AG08395 (cell line): ENCODE measurements around the gene TEX53.

Source experiments
- DNase-seq: peaks from one replicate; pipeline ENCODE4 v3.0.0; 2012; ENCODE audit warnings: mixed read lengths, low spot score

The TEX53 gene

DNA sequence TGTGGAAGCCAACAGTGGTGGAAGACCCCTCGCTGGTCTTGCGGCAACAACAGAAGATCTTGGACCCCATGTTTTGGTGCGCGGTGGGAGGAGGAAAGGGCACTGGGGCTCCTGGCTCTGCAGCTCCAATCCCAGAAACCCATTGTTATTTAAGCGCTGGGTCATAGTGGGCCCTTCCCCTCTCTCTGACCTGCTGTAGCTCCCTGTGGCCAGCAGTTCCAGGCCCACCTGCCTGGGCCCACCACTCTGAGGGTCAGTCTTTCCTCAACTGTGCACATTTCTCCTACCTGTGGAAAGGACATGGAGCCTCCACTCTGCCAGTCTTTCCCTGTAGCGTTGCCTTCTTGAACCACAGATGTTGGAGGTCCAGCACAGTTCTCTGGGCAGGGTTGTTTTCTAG lies at the start of gene TEX53:
Gene TEX53 (minus strand): TSS at position 101 of the 400 bp plus-strand sequence. CDS start 31 bp downstream, at position 70.
- DNase-seq = no peak

DNA sequence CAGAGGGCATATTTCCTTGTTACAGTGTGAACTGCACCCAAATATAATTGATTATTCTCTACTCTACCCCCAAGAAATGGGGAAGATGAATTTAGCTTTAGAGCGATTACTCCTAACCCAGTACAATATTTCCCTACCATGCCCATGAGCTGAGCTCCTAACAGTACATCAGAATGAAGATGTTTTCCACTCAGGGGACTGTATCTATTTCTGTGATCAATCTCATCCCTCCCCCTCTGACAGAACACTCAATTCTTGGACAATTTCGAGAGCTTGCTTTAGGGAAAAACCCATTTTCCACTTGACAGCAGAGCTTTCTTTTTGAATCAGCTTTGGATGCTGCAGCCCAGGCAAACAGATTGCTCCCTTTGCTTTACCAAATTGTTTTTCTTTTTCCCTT lies 49.1 kb upstream of the TEX53 start:
- no peak for DNase-seq

- no peak for DNase-seq
Measured at GRCh38 chr9:114701988-114702387, 44.4 kb upstream of the TEX53 start.

- DNase-seq = no peak
Measured at GRCh38 chr9:114697951-114698351, 40.3 kb upstream of the TEX53 start.

DNA sequence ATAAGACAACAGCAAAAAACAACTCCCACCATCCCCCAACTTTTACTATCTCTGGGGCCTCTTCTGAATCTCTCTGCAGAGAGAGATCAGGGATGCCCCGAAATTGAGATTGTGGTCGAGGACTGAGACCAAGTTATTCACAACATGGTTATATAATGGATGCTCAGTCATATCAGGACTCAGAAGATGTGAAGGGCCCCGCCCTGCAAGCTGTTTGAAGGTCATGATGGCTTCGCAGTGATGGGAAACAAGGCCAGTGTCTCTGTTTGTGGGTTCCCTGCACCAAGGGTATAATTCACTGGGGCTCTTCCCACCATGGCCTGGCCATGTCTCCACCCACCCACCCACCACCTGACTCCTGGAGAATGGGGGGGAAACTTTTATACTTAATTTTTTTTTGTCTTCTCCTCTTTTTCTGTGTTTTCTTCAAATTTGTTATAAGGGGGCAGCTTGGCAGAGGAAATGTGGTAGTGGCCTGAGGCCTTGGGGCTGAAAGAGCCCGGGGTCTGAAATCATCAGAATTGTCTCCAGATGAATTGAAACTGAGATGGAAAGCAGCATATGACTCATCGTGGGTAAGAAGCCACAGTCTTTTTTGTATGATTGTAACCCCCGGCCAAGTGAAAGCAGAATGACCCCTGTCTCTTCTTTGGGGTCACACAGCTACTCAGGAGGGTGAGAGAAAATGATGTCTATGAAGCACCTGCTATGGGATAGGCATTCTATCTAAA lies 39.4 kb upstream of the TEX53 start:
- peak; percentile 37 for DNase-seq

DNA sequence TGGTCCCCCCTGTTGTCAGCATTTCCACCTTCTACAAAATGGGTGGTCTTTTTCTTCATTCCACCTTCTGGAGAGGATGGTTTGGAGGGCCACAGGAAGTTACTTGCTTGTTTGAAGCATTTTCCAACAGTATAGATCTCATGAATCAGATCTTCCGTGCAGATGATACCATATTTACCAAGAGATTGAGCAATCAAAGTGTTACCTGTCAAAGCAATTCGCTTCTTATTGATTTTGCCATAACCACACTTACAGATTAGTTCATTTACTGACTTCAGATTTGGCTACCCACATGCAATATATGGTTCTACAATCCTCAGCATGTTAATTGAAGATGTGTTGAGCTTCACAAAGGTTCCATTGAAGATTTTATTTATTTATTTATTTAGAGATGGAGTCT lies 38.3 kb upstream of the TEX53 start:
- no peak for DNase-seq

DNA sequence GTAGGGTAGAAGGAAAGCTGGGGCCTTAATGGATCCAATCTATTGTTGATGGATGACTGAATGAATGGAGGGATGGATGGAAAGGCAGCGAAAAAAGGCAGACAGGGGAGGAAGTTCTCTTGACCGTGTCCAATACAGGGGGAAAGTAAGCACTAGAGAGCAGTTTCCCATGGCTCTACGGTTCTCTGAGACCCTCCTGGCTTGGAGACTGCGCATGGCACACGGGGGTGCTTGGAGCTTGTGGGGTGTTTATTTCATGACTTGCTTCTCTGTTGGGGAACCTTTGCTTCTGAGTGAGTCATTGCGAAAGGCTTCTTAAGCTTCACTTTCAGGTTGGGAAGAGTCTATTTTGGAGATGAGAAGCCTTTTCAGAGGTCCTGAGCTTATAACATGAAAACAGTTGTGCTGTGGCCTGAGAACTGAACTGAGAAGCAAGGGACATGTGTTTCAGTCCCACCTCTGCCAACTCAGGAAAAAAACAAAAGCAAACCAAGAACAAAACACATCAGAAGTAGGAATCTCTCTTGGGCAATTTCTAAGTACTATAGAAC lies 37.2 kb upstream of the TEX53 start:
- DNase-seq = peak; percentile 7

- peak; percentile 76 for DNase-seq
Measured at GRCh38 chr9:114694146-114694545, 36.5 kb upstream of the TEX53 start.

GRCh38 chr9:114693248-114693855 lies 35.7 kb upstream of the TEX53 start:
- no peak for DNase-seq

GRCh38 chr9:114691956-114692295 lies 34.3 kb upstream of the TEX53 start:
- no peak for DNase-seq

DNA sequence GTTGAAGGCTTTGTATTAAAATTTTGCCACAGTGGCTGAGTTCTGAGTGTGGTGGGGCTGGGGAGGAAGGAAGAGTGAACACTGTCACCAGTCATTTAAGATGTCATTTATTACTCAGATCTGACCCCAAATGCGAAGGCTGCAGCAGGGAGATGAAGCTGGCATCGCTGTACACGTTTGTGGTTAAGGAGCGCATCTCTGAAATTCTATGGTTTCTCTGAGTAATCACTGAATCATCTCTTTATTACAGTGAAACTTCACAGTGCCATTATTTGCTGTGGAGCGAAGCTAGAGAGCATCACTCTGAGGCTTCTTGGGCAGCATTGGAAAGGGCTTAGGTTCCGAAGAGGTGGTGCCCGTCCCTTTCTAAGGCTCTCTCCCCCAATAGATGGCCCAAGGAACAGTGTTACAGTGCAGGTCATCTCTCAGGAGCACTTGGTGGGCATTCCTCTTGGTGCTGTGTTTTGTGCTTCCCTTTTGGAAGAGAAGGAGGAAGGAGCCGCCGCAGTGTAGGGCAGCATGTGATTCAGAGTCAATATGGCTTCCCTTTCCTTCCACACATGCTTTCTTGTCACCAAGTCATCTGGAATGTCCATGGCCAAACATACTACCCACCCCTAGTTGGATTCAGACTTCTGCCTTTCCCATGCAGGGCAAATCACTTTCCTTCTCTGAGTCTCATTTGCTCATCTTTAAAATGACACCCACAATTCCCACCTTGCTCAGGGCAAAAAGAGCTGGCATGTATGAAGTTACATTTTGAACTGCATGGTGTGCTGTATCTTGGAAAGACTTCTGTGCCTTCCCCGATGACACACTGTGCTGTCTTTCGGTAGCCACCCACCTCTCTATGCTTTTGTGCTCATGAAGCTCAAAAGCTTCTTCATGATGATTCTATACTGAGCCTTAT lies 33.7 kb upstream of the TEX53 start:
- peak; percentile 91 for DNase-seq

DNA sequence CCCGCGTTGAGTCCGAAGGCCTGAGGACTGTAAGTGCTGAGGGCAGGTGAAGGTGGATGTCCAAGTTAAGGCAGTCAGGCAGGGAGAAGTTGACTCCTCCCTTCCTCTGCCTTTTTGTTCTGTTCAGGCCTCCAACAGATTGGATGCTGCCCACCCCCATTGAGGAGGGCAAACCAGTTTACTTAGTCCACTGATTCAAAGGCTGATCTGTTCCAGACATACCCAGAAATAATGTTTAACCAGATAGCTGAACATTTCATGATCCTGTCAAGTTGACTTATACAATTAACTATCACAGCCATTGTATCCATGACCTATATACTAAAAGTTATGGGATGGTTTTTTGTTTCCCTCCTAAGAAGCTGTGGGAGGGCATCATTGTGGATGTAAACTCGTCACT lies 32.7 kb upstream of the TEX53 start:
- DNase-seq = no peak

DNA sequence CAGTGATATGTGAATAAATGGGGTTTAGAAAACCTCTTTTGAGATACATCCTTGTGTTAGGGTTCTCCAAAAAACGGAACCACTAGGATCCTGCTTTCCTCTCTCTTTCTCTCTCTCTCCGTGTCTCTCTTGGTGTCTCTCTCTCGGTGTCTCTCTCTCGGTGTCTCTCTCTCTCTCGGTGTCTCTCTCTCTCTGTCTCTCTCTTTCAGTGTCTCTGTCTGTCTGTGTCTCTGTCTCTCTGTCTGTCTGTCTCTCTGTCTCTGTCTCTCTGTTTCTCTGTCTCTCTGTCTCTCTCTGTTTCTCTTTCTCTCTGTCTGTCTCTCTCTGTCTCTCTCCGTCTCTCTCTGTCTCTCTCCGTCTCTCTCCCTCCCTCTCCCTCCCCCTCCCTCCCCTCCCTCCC lies 32.2 kb upstream of the TEX53 start:
- no peak for DNase-seq

- no peak for DNase-seq
Measured at GRCh38 chr9:114688909-114689610, 31.5 kb upstream of the TEX53 start.

DNA sequence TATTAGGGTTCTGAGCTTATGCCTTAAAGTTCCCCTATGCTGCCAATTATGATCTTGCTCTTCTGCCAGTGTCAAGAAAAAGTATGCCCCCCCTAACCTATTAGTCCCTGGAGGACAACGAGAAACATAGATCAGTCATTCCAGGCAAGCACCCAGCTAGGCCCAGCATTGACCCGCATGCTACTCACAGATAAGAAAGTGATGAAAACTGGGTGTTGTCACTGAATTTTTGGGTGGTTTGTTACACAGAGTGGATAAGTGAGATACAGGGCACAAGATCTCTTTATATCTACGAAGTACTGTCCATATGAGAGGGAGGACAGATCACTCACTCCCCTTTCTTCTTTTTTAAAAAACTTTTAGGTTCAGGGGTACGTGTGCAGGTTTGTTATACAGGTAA lies 30.8 kb upstream of the TEX53 start:
- no peak for DNase-seq

DNA sequence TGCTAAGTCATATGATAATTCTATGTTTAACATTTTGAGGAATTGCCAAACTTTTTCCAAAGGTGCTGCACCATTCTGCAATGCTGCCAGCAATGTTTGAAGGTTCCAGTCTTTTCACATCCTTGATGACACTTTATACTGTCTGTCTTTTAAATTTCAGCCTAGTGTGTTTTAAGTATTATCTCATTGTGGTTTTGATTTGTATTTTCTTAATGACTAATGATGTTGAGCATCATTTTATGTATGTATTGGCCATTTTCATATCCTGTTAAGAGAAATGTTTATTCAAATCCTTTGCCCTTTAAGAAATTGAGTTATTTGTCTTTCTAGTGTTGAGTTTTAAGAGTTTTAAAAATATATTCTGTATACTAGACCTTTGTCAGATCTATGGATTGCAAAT lies 29.4 kb upstream of the TEX53 start:
- DNase-seq = no peak

DNA sequence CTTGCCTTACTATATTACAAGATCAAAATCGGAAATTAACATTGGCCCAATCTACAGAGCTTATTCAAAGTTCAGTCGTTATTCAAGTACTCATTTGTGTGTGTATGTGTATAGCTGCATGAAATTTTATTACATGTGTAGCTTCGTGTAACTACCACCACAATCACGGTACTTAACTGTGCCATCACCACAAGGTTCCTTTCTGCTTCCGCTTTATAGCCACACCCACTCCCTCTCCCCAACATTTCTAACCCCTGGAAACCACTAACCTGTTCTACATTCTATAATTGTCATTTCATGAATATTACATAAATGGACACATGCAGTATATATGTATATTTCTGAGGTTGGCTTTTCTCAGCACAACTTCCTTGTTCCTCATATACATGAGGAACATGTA lies 28.3 kb upstream of the TEX53 start:
- DNase-seq = no peak

GRCh38 chr9:114684036-114684435 lies 26.4 kb upstream of the TEX53 start:
- DNase-seq = no peak

DNA sequence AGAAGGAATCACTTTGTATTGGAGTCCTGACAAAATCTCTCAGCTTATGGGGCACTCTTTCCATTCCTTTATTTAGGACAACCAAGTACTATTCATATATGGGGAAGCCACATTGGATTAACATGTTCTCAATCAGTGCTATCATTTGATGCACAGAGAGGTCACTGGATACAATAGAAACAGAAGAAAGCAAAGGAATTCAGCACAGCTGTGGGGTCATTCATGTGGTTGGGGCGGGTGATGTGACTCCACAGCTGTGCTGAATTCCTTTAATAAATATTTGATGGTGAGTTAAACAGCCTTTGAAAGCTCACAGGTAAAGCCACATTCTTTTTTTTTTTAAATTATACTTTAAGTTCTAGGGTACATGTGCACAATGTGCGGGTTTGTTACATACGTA lies 25.2 kb upstream of the TEX53 start:
- DNase-seq = no peak

- peak; percentile 69 for DNase-seq
Measured at GRCh38 chr9:114681594-114682332, 24.2 kb upstream of the TEX53 start, which contains the start of gene TEX48. Gene TEX48 (minus strand): TSS chr9:114682192. CDS start chr9:114671723, 10,469 bp downstream.
